MCF 10A (cell line): Measurements from ENCODE around the gene WFDC2. TPM values are rescaled to one million over a fixed set of nuclear protein-coding genes. Genes with fewer than 3 reads are reported as not detected.

ENCODE experiments used
- BruUV-seq: library from RNA; stranded (reverse); fragments of 400-500 nt; replicated peaks from 2 replicates; lab custom pipeline; 2021; lab: Mats Ljungman, UMichigan
- CTCF ChIA-PET: fragments of 300-600 bp; sonication (Branson Sonifier 250); formaldehyde crosslinking; extraction: SDS; loops from one replicate; lab custom pipeline; 2021; ENCODE audit warnings: antibody characterized with exemption, inconsistent platforms; lab: Yijun Ruan, JAX
- POLR2A ChIA-PET: fragments of 300-600, 350-650 bp; sonication (Branson Sonifier 250); formaldehyde crosslinking; extraction: SDS; loops from one replicate; lab custom pipeline; 2020; ENCODE audit warnings: antibody characterized with exemption, inconsistent platforms; lab: Yijun Ruan, JAX
- DNase-seq: peaks from one replicate; pipeline ENCODE4 v3.0.0-alpha.2; 2018; ENCODE audit not compliant: unreplicated experiment
- H3K27ac Mint-ChIP-seq: one replicate; pipeline ENCODE4 v1.8.0; 2022; ENCODE audit warnings: mild to moderate bottlenecking, low read depth, mixed read lengths; ENCODE audit not compliant: unreplicated experiment
- H3K27me3 Mint-ChIP-seq: one replicate; pipeline ENCODE4 v1.8.0; 2022; ENCODE audit warnings: mixed read lengths; ENCODE audit not compliant: insufficient read depth, unreplicated experiment
- H3K36me3 Mint-ChIP-seq: one replicate; pipeline ENCODE4 v1.8.0; 2022; ENCODE audit warnings: mild to moderate bottlenecking, moderate library complexity, mixed read lengths; ENCODE audit not compliant: insufficient read depth, unreplicated experiment
- H3K4me1 Mint-ChIP-seq: one replicate; pipeline ENCODE4 v1.8.0; 2022; ENCODE audit warnings: mixed read lengths; ENCODE audit not compliant: insufficient read depth, unreplicated experiment
- H3K4me3 Mint-ChIP-seq: one replicate; pipeline ENCODE4 v1.8.0; 2022; ENCODE audit warnings: mild to moderate bottlenecking, moderate library complexity, mixed read lengths; ENCODE audit not compliant: unreplicated experiment
- H3K9me3 Mint-ChIP-seq: one replicate; pipeline ENCODE4 v1.8.0; 2022; ENCODE audit warnings: mixed read lengths; ENCODE audit not compliant: unreplicated experiment
- intact Hi-C: fragments of 100-400 bp; cut with micrococcal nuclease; formaldehyde crosslinking; loops from 2 replicates; pipeline ENCODE4 v1.14.1; 2022
- total RNA-seq: library from RNA; stranded (reverse); gene quantifications from 2 replicates; pipeline ENCODE4 v1.2.3, GENCODE V29; 2022
- TF ChIP-seq, protein P1 (sequence below): fragments of 200-600 bp; IDR thresholded peaks from one replicate; pipeline ENCODE4 v1.8.0; 2022; ENCODE audit warnings: antibody characterized with exemption, mild to moderate bottlenecking; ENCODE audit not compliant: unreplicated experiment

Gene WFDC2
- total RNA-seq, 1 experiment from 2014 or later = not detected

DNA sequence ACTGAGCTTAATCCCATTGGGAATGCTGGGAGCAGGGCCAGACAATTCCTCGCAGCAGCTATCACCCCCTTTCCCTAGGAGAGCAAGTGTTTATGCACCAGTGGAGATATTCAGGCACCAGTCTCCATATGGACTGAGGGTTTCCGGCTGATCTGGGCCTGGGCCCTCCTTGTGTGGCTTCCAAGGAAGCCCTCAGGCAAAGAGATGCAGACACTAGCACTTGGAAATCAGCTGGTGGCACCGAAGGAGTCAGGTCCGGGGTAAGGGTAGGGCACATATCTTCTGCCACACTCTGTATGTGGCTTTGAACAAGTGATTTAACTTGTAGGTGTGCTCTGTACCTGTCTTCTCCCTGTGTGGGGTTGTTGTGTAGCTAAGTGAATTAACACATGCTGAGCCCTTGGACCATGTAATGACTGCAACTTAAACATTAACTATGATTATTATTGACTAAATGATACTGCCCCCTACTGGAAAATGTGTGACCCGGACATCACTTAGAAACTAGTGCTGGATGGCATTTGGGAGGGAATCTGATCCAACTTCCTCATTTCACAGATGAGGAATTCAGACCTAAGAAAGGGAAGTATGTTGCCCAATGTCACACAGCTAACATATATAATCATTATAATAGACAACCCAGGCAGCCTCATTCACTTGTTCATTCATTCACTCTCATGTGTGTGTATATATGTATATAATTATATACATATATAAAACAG is 19.3 kb upstream of the WFDC2 start:
- Mint-ChIP-seq H3K36me3 (no peaks in the 10 kb centered on the region), H3K4me1 (no peaks in the 10 kb centered on the region), H3K9me3 (no peaks in the 10 kb centered on the region), H3K27ac (no peak overlapping the region), H3K27me3 (peaks cover 1% of the 10 kb centered on the region), H3K4me3 (no peak overlapping the region)
- TF ChIP-seq, protein P1, sequence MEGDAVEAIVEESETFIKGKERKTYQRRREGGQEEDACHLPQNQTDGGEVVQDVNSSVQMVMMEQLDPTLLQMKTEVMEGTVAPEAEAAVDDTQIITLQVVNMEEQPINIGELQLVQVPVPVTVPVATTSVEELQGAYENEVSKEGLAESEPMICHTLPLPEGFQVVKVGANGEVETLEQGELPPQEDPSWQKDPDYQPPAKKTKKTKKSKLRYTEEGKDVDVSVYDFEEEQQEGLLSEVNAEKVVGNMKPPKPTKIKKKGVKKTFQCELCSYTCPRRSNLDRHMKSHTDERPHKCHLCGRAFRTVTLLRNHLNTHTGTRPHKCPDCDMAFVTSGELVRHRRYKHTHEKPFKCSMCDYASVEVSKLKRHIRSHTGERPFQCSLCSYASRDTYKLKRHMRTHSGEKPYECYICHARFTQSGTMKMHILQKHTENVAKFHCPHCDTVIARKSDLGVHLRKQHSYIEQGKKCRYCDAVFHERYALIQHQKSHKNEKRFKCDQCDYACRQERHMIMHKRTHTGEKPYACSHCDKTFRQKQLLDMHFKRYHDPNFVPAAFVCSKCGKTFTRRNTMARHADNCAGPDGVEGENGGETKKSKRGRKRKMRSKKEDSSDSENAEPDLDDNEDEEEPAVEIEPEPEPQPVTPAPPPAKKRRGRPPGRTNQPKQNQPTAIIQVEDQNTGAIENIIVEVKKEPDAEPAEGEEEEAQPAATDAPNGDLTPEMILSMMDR = peak; percentile 47
- POLR2A ChIA-PET = interaction anchor here (0.7 to 1.8 kb wide), 2 partner anchors 14 to 93 kb away, joined by 3 to 5 read pairs; no protein-coding TSS in a partner anchor
- DNase-seq = peak; percentile 55
- intact Hi-C loops = loop anchor here (1.0 kb wide), 1 partner anchor 131 kb away; no protein-coding TSS in a partner anchor
- CTCF ChIA-PET = interaction anchor here (0.6 to 8.9 kb wide), 40 partner anchors 8 to 766 kb away, joined by 3 to 92 read pairs (median 4); partner anchors contain the start of gene SYS1
- BruUV-seq = no TSS peak

DNA sequence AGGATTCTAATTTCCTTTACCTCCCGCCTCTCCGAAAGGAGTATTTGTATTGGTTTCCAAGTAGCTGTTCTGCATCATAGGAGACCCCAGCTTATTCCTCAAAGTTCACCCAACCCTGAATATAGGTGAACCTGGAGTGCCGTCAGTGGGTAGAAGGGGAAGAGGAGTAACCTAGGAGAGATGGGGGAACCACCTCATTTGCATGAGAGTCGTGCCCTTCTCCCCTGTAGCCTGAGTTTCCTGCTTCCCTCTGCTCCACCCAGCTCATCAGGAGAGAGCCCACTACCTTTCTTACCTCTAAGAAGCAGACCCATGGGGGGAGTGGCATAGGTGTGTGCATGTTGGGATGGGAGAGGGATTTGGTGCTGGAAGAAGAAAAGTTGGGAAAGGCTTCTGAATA is 17.3 kb upstream of the WFDC2 start:
- TF ChIP-seq, protein P1 = no peak
- intact Hi-C loops = no loop called here
- CTCF ChIA-PET = interaction anchor here (0.6 to 8.9 kb wide), 14 partner anchors 7 to 498 kb away, joined by 3 to 92 read pairs (median 4); no protein-coding TSS in a partner anchor
- Mint-ChIP-seq H3K27me3 (no peaks in the 10 kb centered on the region), H3K27ac (no peak overlapping the region), H3K4me3 (no peak overlapping the region), H3K36me3 (no peaks in the 10 kb centered on the region), H3K4me1 (no peaks in the 10 kb centered on the region), H3K9me3 (no peaks in the 10 kb centered on the region)
- no TSS peak for BruUV-seq
- DNase-seq = no peak
- POLR2A ChIA-PET = interaction anchor here (1.1 to 1.8 kb wide), 3 partner anchors 12 to 58 kb away, joined by 3 to 5 read pairs (median 3); no protein-coding TSS in a partner anchor

DNA sequence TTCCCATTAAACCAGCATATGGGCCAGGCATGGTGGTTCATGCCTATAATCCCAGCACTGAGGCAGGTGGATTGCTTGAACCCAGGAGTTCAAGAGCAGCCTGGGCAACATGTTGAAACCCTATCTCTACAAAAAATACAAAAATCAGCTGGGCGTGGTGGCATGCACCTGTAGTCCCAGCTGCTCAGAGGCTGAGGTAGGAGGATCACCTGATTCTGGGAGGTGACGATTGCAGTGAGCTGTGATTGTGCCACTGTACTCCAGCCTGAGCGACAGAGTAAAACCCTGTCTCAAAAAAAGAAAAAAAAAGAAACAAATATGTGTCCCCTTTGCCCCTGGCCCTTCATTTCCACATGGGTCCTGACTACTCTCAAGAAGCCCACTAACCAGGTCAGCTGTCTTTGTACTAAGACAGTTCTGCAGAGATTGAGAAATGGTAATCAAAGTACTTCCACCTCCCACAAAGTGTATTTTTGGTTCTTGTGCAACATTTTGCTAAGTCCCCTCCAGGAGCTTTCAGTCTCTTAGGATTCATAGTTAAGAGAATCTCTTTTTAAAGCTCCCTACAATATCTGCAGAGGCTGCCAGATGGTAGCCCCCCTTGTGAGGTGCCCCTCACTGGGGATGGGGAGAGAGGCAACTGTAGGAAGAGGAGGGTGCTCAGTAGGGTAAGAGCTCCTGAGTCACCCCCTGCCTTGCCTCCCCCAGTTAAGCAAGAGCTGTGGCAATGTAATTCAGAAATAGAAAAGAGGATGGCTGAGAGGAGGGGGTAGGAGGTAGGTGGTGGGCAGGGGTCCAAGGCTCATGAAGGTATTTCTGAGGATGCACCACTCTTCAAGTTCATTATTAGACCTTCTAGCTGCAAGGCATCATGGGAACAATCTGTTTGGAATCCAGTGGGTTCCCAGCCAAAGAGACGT is 16.5 kb upstream of the WFDC2 start:
- DNase-seq = no peak
- TF ChIP-seq, protein P1 = no peak
- POLR2A ChIA-PET = interaction anchor here (1.0 to 1.2 kb wide), 3 partner anchors 12 to 58 kb away, joined by 3 to 4 read pairs (median 3); no protein-coding TSS in a partner anchor
- Mint-ChIP-seq H3K9me3 (no peaks in the 10 kb centered on the region), H3K27ac (no peak overlapping the region), H3K4me1 (no peaks in the 10 kb centered on the region), H3K4me3 (no peak overlapping the region), H3K27me3 (no peaks in the 10 kb centered on the region), H3K36me3 (no peaks in the 10 kb centered on the region)
- CTCF ChIA-PET = interaction anchor here (0.6 to 8.9 kb wide), 17 partner anchors 8 to 497 kb away, joined by 3 to 92 read pairs (median 5); no protein-coding TSS in a partner anchor
- no TSS peak for BruUV-seq
- intact Hi-C loops = no loop called here
